ENCODE measurements around the gene GRPEL1. TPM values are rescaled to one million over a fixed set of nuclear protein-coding genes. Genes with fewer than 3 reads are reported as not detected.

GRPEL1 gene
- total RNA-seq, 1 donor from 2014 or later: 20.3 TPM

GRCh38 chr4:7059662-7060061 lies 8.2 kb downstream of the GRPEL1 start:
- DNase-seq (ENCODE audit: low spot score): no peak
- Mint-ChIP-seq H3K27ac (ENCODE audit: unreplicated experiment) (no peak overlapping the region), H3K4me1 (ENCODE audit: unreplicated experiment) (peaks cover 16% of the 10 kb centered on the region), H3K4me3 (ENCODE audit: unreplicated experiment) (no peak overlapping the region), H3K9me3 (ENCODE audit: unreplicated experiment) (no peaks in the 10 kb centered on the region), H3K36me3 (ENCODE audit: low read depth, unreplicated experiment) (peaks cover 23% of the 10 kb centered on the region), H3K27me3 (ENCODE audit: unreplicated experiment) (peaks cover 3% of the 10 kb centered on the region)
- no peak for TF ChIP-seq CTCF (IDR thresholded peaks at IDR 0.05; ENCODE audit: unreplicated experiment)

- Mint-ChIP-seq H3K4me3 (ENCODE audit: unreplicated experiment) (no peak overlapping the region), H3K27ac (ENCODE audit: unreplicated experiment) (no peak overlapping the region), H3K4me1 (ENCODE audit: unreplicated experiment) (peaks cover 22% of the 10 kb centered on the region)
Observed at GRCh38 chr4:7058792-7059191, 9.1 kb downstream of the GRPEL1 start.

GRCh38 chr4:7055990-7056325 lies 11.9 kb downstream of the GRPEL1 start:
- H3K4me1 Mint-ChIP-seq (ENCODE audit: unreplicated experiment): peaks cover 24% of the 10 kb centered on the region
- H3K27me3 Mint-ChIP-seq (ENCODE audit: unreplicated experiment): peaks cover 3% of the 10 kb centered on the region
- DNase-seq (ENCODE audit: low spot score): no peak
- no peak overlapping the region for H3K4me3 Mint-ChIP-seq (ENCODE audit: unreplicated experiment)
- H3K27ac Mint-ChIP-seq (ENCODE audit: unreplicated experiment): peak overlapping the region; percentile 89
- no peak for TF ChIP-seq CTCF (IDR thresholded peaks at IDR 0.05; ENCODE audit: unreplicated experiment)
- no peaks in the 10 kb centered on the region for H3K9me3 Mint-ChIP-seq (ENCODE audit: unreplicated experiment)
- H3K36me3 Mint-ChIP-seq (ENCODE audit: low read depth, unreplicated experiment): peaks cover 12% of the 10 kb centered on the region

More at GRCh38 chr4:7058792-7059191, 9.1 kb downstream of the GRPEL1 start:
- peaks cover 3% of the 10 kb centered on the region for H3K27me3 Mint-ChIP-seq (ENCODE audit: unreplicated experiment)
- H3K36me3 Mint-ChIP-seq (ENCODE audit: low read depth, unreplicated experiment): peaks cover 28% of the 10 kb centered on the region
- TF ChIP-seq CTCF (IDR thresholded peaks at IDR 0.05; ENCODE audit: unreplicated experiment): no peak
- no peaks in the 10 kb centered on the region for H3K9me3 Mint-ChIP-seq (ENCODE audit: unreplicated experiment)
- DNase-seq (ENCODE audit: low spot score): no peak

DNA sequence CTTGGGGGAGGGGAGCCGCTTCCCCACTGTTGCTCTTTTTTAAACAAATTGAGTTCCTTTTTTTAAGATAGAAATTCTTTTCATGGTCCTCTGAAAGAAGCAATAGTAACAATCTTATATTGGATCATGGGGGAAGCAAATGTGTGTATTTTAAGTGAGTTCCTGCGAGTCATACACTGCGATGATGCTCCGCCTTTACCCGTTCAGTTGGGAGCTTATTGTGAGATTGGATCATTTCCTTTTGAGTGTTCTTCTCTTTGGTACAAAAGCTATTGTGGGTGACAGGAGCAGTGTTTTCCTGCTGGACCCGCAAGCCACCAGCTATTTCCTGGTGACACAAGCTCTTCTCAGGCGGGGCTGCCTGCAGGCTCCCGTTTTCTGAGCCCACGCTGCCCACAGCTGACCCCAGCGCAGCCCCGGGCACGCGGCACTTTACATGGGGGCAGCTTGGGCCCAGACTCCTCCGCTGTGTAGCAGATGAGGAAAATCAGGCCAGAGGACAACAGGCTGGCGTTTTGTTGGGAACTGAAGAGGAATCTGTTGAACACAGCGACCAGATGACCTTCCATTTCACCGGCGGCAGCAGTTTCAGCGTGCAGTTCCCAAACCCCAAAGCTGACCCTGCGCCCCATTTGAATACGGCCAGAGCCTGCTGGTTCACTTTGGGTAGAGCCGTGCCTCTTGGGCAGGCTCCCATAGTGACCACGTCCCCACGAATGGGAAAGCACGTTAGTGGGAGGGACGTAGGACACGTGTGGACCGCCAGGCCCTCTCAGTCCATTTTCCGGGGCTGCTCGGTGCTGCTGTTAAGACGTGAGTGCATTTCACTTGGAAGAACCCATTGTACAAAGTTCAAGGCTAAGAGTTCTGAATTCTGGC lies 12.5 kb downstream of the GRPEL1 start:
- TF ChIP-seq CTCF (IDR thresholded peaks at IDR 0.05; ENCODE audit: unreplicated experiment): no peak
- Mint-ChIP-seq H3K27me3 (ENCODE audit: unreplicated experiment) (peaks cover 3% of the 10 kb centered on the region), H3K27ac (ENCODE audit: unreplicated experiment) (peak overlapping the region; percentile 89), H3K36me3 (ENCODE audit: low read depth, unreplicated experiment) (peaks cover 7% of the 10 kb centered on the region), H3K9me3 (ENCODE audit: unreplicated experiment) (no peaks in the 10 kb centered on the region), H3K4me3 (ENCODE audit: unreplicated experiment) (peak overlapping the region; percentile 56), H3K4me1 (ENCODE audit: unreplicated experiment) (peaks cover 24% of the 10 kb centered on the region)
- no peak for DNase-seq (ENCODE audit: low spot score)
